CD4-positive, alpha-beta T cell treated with Interleukin-15 for 4 hours (primary cell): ENCODE measurements around the gene FMNL1.
"Not testable (repeated sequence)": the region's sequence is repeated elsewhere in the genome, so short reads cannot be mapped to it uniquely, and the experiment has no call there.

Experiments
- DNase-seq: peaks from one replicate; pipeline ENCODE4 v3.0.0-alpha.2; 2020; ENCODE audit warnings: low spot score

The FMNL1 gene

GRCh38 chr17:45236282-45236606 is 14.6 kb downstream of the FMNL1 start:
- no peak for DNase-seq

DNA sequence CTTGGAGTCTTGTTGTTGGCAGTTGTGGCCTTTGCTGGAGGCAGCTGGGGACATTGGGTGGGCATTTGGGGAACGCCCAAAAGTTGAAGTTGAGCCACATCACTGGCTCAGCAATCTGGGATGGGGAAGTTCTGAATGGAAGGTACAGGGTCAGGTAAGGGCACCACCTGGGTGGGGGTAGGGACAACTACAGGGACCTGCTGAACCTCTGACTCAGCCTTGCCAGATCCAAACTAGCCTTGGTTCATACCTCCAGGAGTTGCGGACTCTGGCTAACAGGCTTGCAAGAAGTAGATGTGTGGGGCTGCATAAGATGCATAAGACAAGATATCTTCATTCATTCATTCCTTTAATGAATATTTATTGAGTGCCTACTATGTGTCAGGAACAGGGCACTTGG is 16.0 kb downstream of the FMNL1 start:
- no peak for DNase-seq

- DNase-seq = no peak
These were observed 16.6 kb downstream of the FMNL1 start for GRCh38 chr17:45238155-45238774.

- no peak for DNase-seq
These were observed 19.2 kb downstream of the FMNL1 start for GRCh38 chr17:45240905-45241327.

GRCh38 chr17:45241328-45242028 is 19.8 kb downstream of the FMNL1 start:
- DNase-seq = no peak

GRCh38 chr17:45242029-45242414 is 20.3 kb downstream of the FMNL1 start:
- DNase-seq = no peak

DNA sequence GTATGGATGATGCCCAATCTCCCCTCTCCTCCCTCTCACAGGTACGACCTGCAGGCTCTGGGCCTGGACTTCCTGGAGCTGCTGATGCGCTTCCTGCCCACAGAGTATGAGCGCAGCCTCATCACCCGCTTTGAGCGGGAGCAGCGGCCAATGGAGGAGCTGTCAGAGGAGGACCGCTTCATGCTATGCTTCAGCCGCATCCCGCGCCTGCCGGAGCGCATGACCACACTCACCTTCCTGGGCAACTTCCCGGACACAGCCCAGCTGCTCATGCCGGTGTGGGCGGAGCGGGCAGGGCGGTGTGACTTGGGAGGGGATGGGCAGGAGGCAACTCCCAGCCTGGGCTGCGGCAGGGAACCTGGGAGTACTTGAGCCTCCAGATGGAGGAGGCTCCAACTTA is 22.1 kb downstream of the FMNL1 start:
- DNase-seq = no peak

GRCh38 chr17:45244725-45245656 is 23.3 kb downstream of the FMNL1 start:
- DNase-seq = no peak

DNA sequence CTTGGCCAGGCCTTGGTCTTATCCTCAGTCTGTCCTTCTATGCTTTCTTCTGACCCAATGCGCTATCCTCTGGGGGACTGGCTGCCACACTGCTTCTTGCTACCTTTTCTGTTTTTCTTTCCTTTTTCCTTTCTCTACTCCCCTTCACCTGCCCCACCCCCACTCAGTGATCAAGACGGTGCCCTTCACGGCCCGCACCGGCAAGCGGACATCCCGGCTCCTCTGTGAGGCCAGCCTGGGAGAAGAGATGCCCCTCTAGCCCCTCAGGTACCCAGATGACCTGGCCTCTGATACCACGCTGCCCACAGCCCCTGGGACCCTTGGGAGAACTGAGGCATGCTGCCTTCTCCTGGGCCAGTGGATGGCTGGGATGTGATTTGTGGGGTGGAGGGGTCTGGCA is 24.7 kb downstream of the FMNL1 start:
- no peak for DNase-seq

- no peak for DNase-seq
These were observed 25.3 kb downstream of the FMNL1 start for GRCh38 chr17:45246861-45247428.

GRCh38 chr17:45247429-45248131 is 25.9 kb downstream of the FMNL1 start:
- peak; percentile 96 for DNase-seq

GRCh38 chr17:45248132-45248957 is 26.7 kb downstream of the FMNL1 start:
- DNase-seq = peak; percentile 79

DNA sequence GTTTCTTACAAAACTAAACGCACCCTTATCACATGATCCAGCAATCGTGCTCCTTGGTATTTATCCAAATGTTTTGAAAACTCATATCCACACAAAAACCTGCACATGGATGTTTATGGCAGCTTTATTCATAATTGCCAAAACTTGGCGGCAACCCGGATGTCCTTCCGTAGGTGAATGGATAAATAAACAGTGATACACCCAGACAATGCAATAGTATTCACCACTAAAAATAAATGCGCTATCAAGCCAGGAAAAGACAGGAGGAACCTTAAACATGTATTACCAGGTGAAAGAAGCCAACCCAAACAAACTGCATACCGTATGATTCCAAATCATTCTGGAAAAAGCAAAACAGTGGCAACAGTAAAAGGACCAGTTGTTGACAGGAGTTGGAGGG is 30.2 kb downstream of the FMNL1 start:
- DNase-seq = no peak

GRCh38 chr17:45253237-45253636 is 31.6 kb downstream of the FMNL1 start:
- not testable (repeated sequence) for DNase-seq

GRCh38 chr17:45253879-45254278 is 32.2 kb downstream of the FMNL1 start:
- DNase-seq = no peak

- no peak for DNase-seq
These were observed 33.7 kb downstream of the FMNL1 start for GRCh38 chr17:45255358-45255757.

DNA sequence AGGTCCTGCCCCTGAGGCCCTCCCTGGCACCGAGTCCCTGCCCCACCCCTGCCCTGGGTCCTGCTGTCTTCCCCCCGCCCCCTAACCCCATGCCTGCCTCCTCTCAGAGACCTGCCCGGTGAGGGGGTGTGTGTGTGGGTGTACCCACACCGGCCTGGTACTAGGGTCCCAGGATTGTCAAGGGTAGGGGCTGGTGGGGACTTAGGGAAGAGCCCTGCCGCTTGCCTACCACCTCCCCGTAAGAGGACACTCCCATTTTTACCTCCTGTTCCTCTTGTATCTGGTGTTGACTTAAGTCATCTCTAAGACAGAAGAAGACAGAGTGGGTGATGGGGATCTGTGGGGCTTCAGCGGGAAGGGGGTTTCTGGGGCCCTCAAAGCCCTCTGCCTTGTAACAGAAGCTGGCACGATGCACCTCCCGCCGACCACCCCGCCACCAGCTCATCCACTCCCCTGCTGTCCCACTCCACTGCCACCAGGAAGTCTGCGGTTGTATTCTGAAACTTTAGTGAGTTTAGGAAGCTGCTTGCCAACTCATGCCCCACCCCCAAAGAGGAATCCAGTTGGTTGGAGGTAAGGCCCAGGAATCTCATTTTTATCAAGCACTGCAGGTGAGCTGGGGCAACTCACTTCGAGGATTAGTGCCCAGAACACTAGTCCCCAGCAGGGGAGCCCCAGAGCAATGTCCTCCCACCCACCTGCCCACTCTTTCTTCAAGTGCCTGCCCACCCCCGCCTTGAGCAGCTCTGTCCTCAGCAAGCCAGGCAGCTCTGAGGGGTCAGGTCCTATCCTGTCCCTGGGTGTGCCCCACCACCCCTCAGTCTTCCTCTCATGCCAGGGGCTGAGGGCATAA is 34.7 kb downstream of the FMNL1 start:
- no peak for DNase-seq

- no peak for DNase-seq
These were observed 35.4 kb downstream of the FMNL1 start for GRCh38 chr17:45257115-45257514.

- no peak for DNase-seq
These were observed 37.3 kb downstream of the FMNL1 start for GRCh38 chr17:45258981-45259380.

- DNase-seq = no peak
These were observed 38.6 kb downstream of the FMNL1 start for GRCh38 chr17:45260204-45260783.
